ENCODE results near the gene MS4A6A.

MS4A6A gene

GRCh38 chr11:60182541-60183330 lies at the start of gene MS4A6A:
Gene MS4A6A (minus strand): TSS chr11:60183083. CDS start chr11:60181727, 1,356 bp downstream.
- H3K27ac ChIP-seq = no peak within 1 kb of the TSS
- TF ChIP-seq CTCF (conservative IDR thresholded peaks at IDR 0.05) = no peak

GRCh38 chr11:60230681-60231080 lies 47.8 kb upstream of the MS4A6A start:
- TF ChIP-seq CTCF (conservative IDR thresholded peaks at IDR 0.05) = no peak
- H3K27ac ChIP-seq = no peak overlapping the region

GRCh38 chr11:60222141-60222540 lies 39.3 kb upstream of the MS4A6A start:
- H3K27ac ChIP-seq = no peak overlapping the region
- no peak for TF ChIP-seq CTCF (conservative IDR thresholded peaks at IDR 0.05)

- no peak overlapping the region for H3K27ac ChIP-seq
- no peak for TF ChIP-seq CTCF (conservative IDR thresholded peaks at IDR 0.05)
These were observed 38.8 kb upstream of the MS4A6A start for GRCh38 chr11:60221692-60222091.

GRCh38 chr11:60221181-60221580 lies 38.3 kb upstream of the MS4A6A start:
- no peak overlapping the region for H3K27ac ChIP-seq
- TF ChIP-seq CTCF (conservative IDR thresholded peaks at IDR 0.05) = no peak

- no peak overlapping the region for H3K27ac ChIP-seq
- TF ChIP-seq CTCF (conservative IDR thresholded peaks at IDR 0.05) = no peak
These were observed 31.5 kb upstream of the MS4A6A start for GRCh38 chr11:60214386-60214785.

GRCh38 chr11:60211206-60211605 lies 28.3 kb upstream of the MS4A6A start:
- TF ChIP-seq CTCF (conservative IDR thresholded peaks at IDR 0.05) = no peak
- H3K27ac ChIP-seq = no peak overlapping the region

Measured in VCaP (cell line).